Activated CD4-positive, CD25-positive, alpha-beta regulatory T cell treated with anti-CD3 and anti-CD28 coated beads, Interleukin-2, amount 50 U/mL, for 72 hours (primary cell): ENCODE data around the gene CEBPZ.
A peak's percentile ranks its signal among the peaks of the same experiment; 100 is the strongest.
"Not testable (repeated sequence)": the region's sequence is repeated elsewhere in the genome, so short reads cannot be mapped to it uniquely, and the experiment has no call there.

Source experiments
- DNase-seq: peaks from one replicate; pipeline ENCODE4 v3.0.0; 2021

The CEBPZ gene

GRCh38 chr2:37211939-37212338 is 19.5 kb downstream of the CEBPZ start:
- no peak for DNase-seq

DNA sequence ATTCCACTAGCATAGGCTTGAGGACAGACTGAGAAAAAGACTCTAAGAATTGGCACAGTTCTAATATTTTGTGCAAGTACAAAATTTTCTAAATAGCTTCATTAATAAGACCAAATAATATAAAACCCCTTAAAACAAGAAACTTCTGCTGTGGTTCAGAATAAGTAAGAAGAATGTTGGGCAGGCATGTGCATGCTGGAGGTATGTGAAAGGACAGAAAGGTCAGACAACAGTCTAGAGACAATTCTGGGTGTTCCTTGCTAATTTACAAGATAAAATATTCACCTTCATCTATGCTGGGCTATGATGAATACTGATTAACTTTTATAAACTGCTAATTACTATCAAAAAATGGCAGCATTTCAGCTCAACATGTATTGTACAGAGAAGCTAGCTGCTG is 20.2 kb downstream of the CEBPZ start:
- no peak for DNase-seq

GRCh38 chr2:37206760-37207159 is 24.6 kb downstream of the CEBPZ start:
- DNase-seq: not testable (repeated sequence)

- DNase-seq: no peak
Measured at GRCh38 chr2:37205689-37206341, 25.6 kb downstream of the CEBPZ start.

- not testable (repeated sequence) for DNase-seq
Measured at GRCh38 chr2:37205071-37205661, 26.2 kb downstream of the CEBPZ start.

DNA sequence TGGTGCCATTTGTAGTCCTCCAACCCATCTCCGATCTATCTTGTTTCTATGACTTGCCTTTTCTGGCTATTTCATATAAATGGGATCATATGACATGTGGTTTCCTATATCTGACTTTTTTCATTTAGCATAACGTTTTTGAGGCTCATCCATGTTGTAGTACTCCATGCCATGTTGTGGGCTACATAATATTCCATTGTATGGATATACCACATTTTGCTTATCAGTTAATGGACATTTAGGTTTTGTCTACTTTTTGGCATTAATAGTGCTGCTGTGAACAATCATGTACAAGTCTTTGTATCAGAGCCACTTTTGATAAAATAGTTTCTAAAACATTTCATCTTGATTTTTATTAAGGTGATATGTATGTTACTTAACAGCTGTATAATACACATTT is 27.7 kb downstream of the CEBPZ start:
- no peak for DNase-seq

DNA sequence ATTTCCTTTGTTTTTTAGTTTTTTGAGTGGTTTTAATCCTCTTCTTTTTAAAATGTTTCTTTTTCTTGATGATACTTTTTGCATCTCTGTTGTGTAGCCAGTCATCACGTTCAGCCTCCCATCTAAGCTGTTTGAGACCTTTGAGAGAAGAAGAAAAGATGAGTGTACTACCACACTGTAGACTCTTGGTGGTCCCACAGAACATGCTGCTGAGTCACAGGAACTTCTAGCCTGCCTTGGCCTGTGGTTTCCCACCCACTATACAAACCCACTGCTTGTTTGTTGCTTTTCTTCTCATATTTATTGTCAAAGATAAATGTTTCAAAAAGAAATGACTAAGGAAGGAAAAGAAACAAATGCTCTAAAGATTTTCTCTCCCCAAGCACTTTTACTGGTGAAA is 29.6 kb downstream of the CEBPZ start:
- no peak for DNase-seq

DNA sequence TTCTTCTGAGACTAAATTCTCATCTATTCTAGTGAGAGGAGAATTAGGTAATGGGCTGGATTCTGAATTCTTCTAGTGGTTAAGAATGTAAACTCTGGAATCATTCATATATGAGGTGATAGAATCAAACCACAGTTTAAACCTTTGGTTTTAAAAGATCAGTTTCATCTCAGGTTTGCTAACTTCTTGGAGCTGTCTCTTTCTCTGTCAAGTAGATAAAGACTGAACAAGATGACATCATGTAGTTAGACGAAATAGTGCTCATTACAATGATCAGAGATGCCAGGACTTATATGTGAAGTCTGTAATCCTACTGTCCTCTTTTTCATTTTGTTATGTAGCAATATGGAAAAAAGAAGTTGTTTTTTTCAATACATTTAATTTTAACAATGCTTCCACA is 30.2 kb downstream of the CEBPZ start:
- no peak for DNase-seq

DNA sequence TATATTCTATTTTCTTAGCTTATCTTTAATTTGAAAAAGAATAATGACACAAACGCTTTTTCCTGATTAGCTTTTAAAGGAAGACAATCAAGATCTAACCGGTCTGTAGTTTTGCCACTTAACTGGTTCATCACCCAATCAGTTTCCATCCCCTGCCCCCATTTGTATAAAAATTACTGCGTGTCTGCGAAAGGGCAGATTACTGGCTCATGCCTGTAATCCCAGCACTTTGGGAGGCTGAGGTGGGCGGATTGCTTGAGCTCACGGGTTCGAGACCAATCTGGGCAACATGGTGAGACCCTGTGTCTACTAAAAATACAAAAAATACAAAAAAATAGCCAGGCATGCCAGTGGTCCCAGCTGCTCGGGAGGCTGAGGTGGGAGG is 32.7 kb downstream of the CEBPZ start:
- no peak for DNase-seq

- peak; percentile 94 for DNase-seq
Measured at GRCh38 chr2:37196320-37197195, 34.8 kb downstream of the CEBPZ start, which contains the start of gene CEBPZOS. CEBPZOS (plus strand) TSS chr2:37196496; CDS start chr2:37199705, 3,209 bp downstream.

DNA sequence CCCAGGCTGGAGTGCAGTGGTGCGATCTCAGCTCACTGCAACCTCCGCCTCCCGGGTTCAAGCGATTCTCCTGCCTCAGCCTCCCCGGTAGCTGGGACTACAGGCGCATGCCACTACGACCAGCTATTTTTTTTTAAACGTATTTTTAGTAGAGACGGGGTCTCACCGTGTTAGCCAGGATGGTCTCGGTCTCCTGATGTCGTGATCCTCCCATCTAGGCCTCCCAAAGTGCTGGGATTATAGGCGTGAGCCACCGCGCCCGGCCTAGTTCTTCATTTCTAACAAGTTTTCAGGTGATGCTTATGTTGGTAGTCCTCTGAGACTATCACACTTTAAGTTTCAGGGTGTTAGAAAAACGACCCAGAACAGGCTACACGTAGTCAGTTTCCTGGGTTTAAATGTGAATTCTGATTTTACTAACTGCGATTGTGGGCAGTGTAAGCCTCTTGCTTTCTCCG is 35.5 kb downstream of the CEBPZ start:
- DNase-seq: not testable (repeated sequence)

GRCh38 chr2:37192551-37192950 is 38.8 kb downstream of the CEBPZ start:
- no peak for DNase-seq

DNA sequence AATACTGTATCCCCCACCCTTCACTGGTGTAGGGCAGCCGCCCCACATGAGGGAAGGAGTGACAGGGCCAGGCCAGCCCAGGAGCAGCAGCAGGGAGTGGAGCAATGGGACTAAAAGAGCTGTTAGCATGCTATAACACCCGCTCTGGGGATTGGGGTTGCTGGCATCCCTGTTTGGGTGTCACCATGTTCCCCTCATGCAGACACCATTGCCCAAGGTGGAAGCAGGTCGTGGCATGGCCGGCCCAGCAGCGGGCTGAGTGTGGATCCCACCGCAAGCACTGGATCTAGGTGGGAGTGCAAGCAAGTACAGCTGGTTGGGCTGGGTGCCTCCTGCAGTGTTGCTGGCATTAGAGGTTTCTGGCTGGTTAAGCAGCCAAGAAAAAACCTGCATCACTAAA is 39.6 kb downstream of the CEBPZ start:
- no peak for DNase-seq

DNA sequence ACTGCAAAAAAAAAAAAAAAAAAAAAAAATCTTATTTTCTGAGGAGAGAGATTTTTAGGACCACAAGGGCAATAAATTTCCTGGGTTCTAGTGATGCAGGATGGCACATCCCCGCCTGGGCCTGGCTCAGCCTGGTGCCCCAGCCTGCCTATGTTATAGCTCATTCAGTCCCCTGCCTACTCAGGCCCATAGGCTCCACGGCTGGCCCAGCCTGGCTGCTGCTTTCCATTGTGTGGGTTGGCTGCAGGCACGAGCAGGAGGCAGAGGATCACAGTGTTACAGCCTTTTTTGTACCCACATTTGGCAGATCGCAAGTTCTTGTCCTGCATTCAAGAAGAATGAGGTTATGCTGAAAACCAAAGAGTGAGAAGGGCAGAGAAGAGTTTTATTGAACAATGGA is 40.1 kb downstream of the CEBPZ start:
- DNase-seq: no peak

DNA sequence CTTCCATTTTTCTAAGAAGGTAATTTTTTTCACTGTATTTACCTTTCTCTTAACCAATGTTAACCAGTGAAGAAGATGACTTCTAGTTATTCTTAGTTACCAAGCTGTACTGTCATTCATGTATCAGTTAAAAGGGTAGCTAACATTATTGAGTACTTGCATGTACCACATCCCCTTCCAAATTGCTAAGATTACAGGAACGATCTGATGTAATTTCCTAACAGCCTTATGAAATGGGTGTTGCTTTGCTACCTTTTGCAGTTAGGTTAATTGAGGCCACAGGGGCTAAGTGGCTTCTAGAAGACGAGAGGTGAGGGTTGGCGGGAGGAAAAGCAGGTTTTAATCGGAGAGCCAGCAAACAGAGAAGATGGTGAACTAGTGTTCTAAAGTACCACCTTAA is 41.1 kb downstream of the CEBPZ start:
- DNase-seq: no peak

GRCh38 chr2:37189452-37190153 is 41.8 kb downstream of the CEBPZ start:
- DNase-seq: no peak

- DNase-seq: no peak
Measured at GRCh38 chr2:37188570-37188969, 42.8 kb downstream of the CEBPZ start, which contains the start of gene SULT6B1. SULT6B1 (minus strand) TSS chr2:37188670; CDS start chr2:37188640, 30 bp downstream.

- no peak for DNase-seq
Measured at GRCh38 chr2:37181726-37182684, 49.4 kb downstream of the CEBPZ start.

DNA sequence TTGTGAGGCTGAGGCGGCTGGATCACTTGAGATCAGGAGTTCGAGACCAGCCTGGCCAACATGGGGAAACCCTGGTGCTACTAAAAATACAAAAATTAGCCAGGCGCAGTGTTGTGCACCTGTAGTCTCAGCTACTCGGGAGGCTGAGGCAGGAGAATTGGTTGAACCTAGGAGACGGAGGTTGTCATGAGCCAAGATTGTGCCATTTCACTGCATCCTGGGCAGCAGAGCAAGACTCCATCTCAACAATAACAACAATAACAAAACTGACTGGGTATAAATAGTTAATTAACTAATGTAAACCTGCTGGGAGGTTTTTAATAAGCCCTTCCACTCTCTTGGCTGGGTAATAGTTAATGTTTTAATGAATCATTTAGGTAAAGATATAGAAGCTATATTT is 50.8 kb downstream of the CEBPZ start:
- no peak for DNase-seq

- no peak for DNase-seq
Measured at GRCh38 chr2:37180006-37180639, 51.3 kb downstream of the CEBPZ start.

DNA sequence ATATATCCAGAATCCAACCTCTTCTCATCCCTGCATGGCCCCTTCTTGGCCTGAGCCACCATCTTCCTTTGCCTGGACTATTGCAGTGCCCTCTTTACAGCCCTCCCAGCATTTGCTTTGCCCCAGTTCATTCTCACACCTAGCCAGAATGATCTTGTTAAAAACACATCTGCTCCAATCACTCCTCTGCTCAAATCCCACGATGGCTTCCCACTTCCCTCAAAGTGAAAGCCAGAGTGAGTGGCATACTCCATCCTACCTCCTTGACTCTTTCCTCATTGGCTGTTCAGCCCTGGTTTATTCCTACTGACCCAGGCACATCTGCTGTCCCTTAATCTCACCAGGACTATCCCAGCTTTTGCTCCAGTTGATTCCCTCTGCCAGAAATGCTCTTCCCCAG is 57.7 kb downstream of the CEBPZ start:
- DNase-seq: no peak

DNA sequence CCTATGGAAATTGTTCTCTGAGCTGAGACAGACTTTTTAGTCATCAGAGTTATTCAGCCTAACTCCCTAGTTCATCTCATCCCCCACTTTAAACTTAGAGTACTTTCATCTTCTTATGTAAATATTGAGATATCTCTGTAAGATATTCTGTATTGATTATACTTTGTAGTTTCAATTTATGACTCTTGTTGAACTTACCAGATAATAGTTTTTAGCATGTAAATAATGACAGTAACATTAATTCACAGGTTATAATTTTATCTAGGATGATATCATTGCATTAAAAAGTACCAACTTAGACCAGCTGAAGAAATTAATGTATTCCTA is 59.8 kb downstream of the CEBPZ start:
- no peak for DNase-seq
